K562 (cell line): ENCODE results near the gene PTGR2. TPM values are rescaled to one million over a fixed set of nuclear protein-coding genes. Genes with fewer than 3 reads are reported as not detected.

Source experiments
- ZMIZ1 ChIP-seq, 2 experiments: fragments of 150-350 bp in 1 of 2; IDR thresholded peaks; 2 replicates each; pipeline ENCODE4 v1.6.1; 2012 to 2016; ENCODE audit warnings: low read depth in 2 of 2, low read length in 2 of 2, mild to moderate bottlenecking in 1 of 2, moderate library complexity in 1 of 2
- polyA plus RNA-seq, 8 experiments: library from polyadenylated mRNA; depleted of rRNA in 4 of 8; stranded (reverse) in 5 of 8; unstranded in 3 of 8; fragments of >200 nt; fragmentation: Nextera tagmentation in 2 of 8; fragmentation: Illumina TruSeq in 1 of 8; extraction: Ambion mirVana in 2 of 8; extraction: Trizol in 1 of 8; gene quantifications; 2 replicates each; pipeline versions ENCODE4 v1.2.1 to v1.2.3, GENCODE V29; 2011 to 2014; ENCODE audit warnings: inconsistent platforms in 1 of 8, missing spikeins in 1 of 8
- total RNA-seq, 7 experiments: library from RNA; depleted of rRNA in 6 of 7; stranded (reverse); fragments of >200 nt in 6 of 7; fragmentation: Illumina TruSeq in 2 of 7; extraction: Trizol in 2 of 7; gene quantifications; 2 replicates each; pipeline versions ENCODE4 v1.2.1 to v1.2.3, GENCODE V29; 2011 to 2021; ENCODE audit warnings: low replicate concordance in 1 of 7
- TF ChIP-seq, protein P1 (sequence below), 2 experiments: fragments of 450-650 bp in 1 of 2; sonication (generic) in 1 of 2; formaldehyde crosslinking in 1 of 2; IDR thresholded peaks; 2 replicates each; pipeline versions ENCODE4 v1.7.1 to v1.9.0; 2016 to 2022; ENCODE audit warnings: inconsistent platforms in 1 of 2, mild to moderate bottlenecking in 1 of 2, missing genetic modification reagents in 1 of 2

PTGR2 gene
- total and polyA plus RNA-seq, 9 of the 15 experiments (the other 6 are each of a cell fraction or from before 2014, with no cell fraction given), result 7.4 to 23.0 (median 13.0) TPM

DNA sequence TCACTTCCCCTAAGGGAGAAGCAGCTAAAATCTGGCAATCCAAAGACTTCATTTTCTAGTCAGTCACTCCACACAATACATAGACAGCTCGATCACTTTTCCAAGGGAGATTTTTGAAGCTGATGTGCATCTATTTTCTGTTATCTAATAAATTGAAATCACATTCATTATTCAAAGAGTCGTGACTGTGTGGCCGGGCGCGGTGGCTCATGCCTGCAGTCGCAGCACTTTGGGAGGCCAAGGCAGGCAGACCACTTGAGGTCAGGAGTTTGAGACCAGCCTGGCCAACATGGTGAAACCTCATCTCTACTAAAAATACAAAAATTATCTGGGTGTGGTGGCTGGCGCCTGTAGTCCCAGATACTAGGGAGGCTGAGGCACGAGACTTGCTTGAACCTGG lies 27.1 kb upstream of the PTGR2 start (continued):
- TF ChIP-seq, protein P1, sequence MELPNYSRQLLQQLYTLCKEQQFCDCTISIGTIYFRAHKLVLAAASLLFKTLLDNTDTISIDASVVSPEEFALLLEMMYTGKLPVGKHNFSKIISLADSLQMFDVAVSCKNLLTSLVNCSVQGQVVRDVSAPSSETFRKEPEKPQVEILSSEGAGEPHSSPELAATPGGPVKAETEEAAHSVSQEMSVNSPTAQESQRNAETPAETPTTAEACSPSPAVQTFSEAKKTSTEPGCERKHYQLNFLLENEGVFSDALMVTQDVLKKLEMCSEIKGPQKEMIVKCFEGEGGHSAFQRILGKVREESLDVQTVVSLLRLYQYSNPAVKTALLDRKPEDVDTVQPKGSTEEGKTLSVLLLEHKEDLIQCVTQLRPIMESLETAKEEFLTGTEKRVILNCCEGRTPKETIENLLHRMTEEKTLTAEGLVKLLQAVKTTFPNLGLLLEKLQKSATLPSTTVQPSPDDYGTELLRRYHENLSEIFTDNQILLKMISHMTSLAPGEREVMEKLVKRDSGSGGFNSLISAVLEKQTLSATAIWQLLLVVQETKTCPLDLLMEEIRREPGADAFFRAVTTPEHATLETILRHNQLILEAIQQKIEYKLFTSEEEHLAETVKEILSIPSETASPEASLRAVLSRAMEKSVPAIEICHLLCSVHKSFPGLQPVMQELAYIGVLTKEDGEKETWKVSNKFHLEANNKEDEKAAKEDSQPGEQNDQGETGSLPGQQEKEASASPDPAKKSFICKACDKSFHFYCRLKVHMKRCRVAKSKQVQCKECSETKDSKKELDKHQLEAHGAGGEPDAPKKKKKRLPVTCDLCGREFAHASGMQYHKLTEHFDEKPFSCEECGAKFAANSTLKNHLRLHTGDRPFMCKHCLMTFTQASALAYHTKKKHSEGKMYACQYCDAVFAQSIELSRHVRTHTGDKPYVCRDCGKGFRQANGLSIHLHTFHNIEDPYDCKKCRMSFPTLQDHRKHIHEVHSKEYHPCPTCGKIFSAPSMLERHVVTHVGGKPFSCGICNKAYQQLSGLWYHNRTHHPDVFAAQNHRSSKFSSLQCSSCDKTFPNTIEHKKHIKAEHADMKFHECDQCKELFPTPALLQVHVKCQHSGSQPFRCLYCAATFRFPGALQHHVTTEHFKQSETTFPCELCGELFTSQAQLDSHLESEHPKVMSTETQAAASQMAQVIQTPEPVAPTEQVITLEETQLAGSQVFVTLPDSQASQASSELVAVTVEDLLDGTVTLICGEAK (IDR thresholded peaks at IDR 0.05), result no peak
- TF ChIP-seq, protein P1 (CRISPR knock-in tag; IDR thresholded peaks at IDR 0.05), result no peak
- no peak for TF ChIP-seq ZMIZ1 (IDR thresholded peaks at IDR 0.05; ENCODE audit: low read depth in 2 of 2, low read length in 2 of 2)
- TF ChIP-seq, all 486 proteins: peak for 0
